ENCODE measurements around the gene EXOC3. TPM values are rescaled to one million over a fixed set of nuclear protein-coding genes. Genes with fewer than 3 reads are reported as not detected.

Gene EXOC3
- total RNA-seq, 1 experiment from 2014 or later = 155 TPM

DNA sequence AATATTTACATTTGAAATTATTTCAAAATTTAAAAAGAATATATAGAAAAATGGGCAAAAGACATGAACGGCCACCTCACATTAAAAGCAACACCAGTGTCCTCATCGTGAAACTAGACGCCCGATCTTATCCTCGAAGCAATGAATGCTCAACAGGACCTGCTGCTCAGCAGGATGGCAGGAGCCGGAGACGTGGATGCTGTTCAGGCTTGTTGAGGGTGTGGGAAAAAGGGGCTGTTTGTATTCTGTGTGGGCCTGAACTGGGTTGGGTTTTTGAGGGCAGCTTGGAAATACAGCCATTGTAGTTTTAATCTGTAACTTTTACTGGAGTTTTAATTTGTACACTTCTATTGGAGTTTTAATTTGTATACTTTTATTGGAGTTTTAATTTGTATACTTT lies 20.3 kb downstream of the EXOC3 start:
- TF ChIP-seq EZH2 (IDR thresholded peaks at IDR 0.05; ENCODE audit: low read depth) = no peak
- TF ChIP-seq, protein P1, sequence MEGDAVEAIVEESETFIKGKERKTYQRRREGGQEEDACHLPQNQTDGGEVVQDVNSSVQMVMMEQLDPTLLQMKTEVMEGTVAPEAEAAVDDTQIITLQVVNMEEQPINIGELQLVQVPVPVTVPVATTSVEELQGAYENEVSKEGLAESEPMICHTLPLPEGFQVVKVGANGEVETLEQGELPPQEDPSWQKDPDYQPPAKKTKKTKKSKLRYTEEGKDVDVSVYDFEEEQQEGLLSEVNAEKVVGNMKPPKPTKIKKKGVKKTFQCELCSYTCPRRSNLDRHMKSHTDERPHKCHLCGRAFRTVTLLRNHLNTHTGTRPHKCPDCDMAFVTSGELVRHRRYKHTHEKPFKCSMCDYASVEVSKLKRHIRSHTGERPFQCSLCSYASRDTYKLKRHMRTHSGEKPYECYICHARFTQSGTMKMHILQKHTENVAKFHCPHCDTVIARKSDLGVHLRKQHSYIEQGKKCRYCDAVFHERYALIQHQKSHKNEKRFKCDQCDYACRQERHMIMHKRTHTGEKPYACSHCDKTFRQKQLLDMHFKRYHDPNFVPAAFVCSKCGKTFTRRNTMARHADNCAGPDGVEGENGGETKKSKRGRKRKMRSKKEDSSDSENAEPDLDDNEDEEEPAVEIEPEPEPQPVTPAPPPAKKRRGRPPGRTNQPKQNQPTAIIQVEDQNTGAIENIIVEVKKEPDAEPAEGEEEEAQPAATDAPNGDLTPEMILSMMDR (conservative IDR thresholded peaks at IDR 0.05) = no peak
- Histone ChIP-seq H3K4me1 (replicated peaks; ENCODE audit: insufficient read depth) (peaks cover 13% of the 10 kb centered on the region), H3K9me3 (ENCODE audit: insufficient read depth, low read depth) (no peaks in the 10 kb centered on the region), H3K9me2 (ENCODE audit: insufficient read depth) (no peaks in the 10 kb centered on the region), H3K79me2 (ENCODE audit: low read depth) (peaks cover 18% of the 10 kb centered on the region), H2AFZ (no peak overlapping the region), H4K20me1 (ENCODE audit: insufficient read depth) (peaks cover 3% of the 10 kb centered on the region), H3K27me3 (ENCODE audit: insufficient read depth, low read depth) (no peaks in the 10 kb centered on the region), H3K36me3 (ENCODE audit: low read depth) (peaks cover 31% of the 10 kb centered on the region), H3K27ac (no peak overlapping the region), H3F3A (ENCODE audit: insufficient read depth, low read depth) (peaks cover 22% of the 10 kb centered on the region), H3K4me3 (no peak overlapping the region), H3K4me2 (no peak overlapping the region)
- DNase-seq = no peak
- ChIA-PET CTCF (no interaction called here), POLR2A (ENCODE audit: unreplicated experiment) (no interaction called here)
- BruUV-seq (replicated peaks) = no TSS peak
- intact Hi-C loops (cut with micrococcal nuclease; ENCODE audit: unreplicated experiment) = no loop called here

DNA sequence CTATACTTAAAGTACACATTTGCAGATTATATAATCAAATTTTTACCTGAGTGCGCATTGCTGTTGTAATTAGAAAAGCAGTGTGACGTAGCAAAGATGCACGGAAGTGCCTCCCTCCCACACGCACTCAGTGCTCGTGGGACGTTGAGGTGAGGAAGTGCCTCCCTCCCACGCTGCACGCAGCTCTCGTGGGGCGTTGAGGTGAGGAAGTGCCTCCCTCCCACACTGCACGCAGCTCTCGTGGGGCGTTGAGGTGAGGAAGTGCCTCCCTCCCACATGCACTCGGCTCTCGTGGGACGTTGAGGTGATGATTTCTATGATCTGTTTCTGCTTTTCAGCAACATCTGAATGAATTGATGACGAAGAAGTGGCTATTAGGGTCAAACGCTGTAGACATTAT lies 21.0 kb downstream of the EXOC3 start:
- Histone ChIP-seq H3F3A (ENCODE audit: insufficient read depth, low read depth) (peaks cover 19% of the 10 kb centered on the region; the same call in 1 of the 2 replicates), H3K4me2 (no peak overlapping the region), H3K79me2 (ENCODE audit: low read depth) (peaks cover 16% of the 10 kb centered on the region), H4K20me1 (ENCODE audit: insufficient read depth) (no peaks in the 10 kb centered on the region), H3K27ac (no peak overlapping the region), H3K9me3 (ENCODE audit: insufficient read depth, low read depth) (no peaks in the 10 kb centered on the region), H3K4me3 (no peak overlapping the region), H3K36me3 (ENCODE audit: low read depth) (peaks cover 30% of the 10 kb centered on the region), H3K27me3 (ENCODE audit: insufficient read depth, low read depth) (no peaks in the 10 kb centered on the region), H3K9me2 (ENCODE audit: insufficient read depth) (no peaks in the 10 kb centered on the region), H3K4me1 (replicated peaks; ENCODE audit: insufficient read depth) (peaks cover 9% of the 10 kb centered on the region), H2AFZ (no peak overlapping the region)
- no peak for DNase-seq
- intact Hi-C loops (cut with micrococcal nuclease; ENCODE audit: unreplicated experiment) = no loop called here
- CTCF ChIA-PET = no interaction called here
- POLR2A ChIA-PET (ENCODE audit: unreplicated experiment) = no interaction called here
- TF ChIP-seq, protein P1 (conservative IDR thresholded peaks at IDR 0.05) = no peak
- no peak for TF ChIP-seq EZH2 (IDR thresholded peaks at IDR 0.05; ENCODE audit: low read depth)
- no TSS peak for BruUV-seq (replicated peaks)

DNA sequence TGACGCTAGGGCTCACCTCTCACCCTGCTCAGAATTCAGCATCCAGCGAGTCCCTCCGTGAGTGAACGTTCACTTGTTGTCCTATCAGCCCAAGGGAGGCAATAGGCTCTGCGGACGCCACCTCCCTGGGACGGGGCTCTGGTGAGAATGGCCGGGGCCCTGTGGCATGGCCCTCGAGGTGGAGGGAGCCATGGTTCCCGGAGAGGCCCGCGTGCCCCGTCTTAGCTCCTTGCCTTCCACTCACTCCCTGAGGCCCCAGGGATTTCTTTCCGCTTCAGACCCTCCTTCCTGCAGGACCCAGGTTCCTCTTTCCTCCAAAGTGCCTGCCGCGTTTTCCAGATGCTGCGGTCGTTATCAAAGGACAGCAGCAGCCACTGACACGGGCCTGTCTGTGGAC lies 21.5 kb downstream of the EXOC3 start:
- Histone ChIP-seq H3F3A (ENCODE audit: insufficient read depth, low read depth) (peaks cover 15% of the 10 kb centered on the region; the same call in 1 of the 2 replicates), H3K79me2 (ENCODE audit: low read depth) (peaks cover 15% of the 10 kb centered on the region), H3K36me3 (ENCODE audit: low read depth) (peaks cover 27% of the 10 kb centered on the region), H3K9me2 (ENCODE audit: insufficient read depth) (no peaks in the 10 kb centered on the region), H3K9me3 (ENCODE audit: insufficient read depth, low read depth) (no peaks in the 10 kb centered on the region), H3K27me3 (ENCODE audit: insufficient read depth, low read depth) (no peaks in the 10 kb centered on the region), H3K4me3 (no peak overlapping the region), H3K4me1 (replicated peaks; ENCODE audit: insufficient read depth) (peaks cover 4% of the 10 kb centered on the region), H4K20me1 (ENCODE audit: insufficient read depth) (no peaks in the 10 kb centered on the region), H3K27ac (no peak overlapping the region), H3K4me2 (no peak overlapping the region), H2AFZ (no peak overlapping the region)
- intact Hi-C loops (cut with micrococcal nuclease; ENCODE audit: unreplicated experiment) = no loop called here
- CTCF ChIA-PET = no interaction called here
- POLR2A ChIA-PET (ENCODE audit: unreplicated experiment) = no interaction called here
- TF ChIP-seq, protein P1 (conservative IDR thresholded peaks at IDR 0.05) = no peak
- no peak for TF ChIP-seq EZH2 (IDR thresholded peaks at IDR 0.05; ENCODE audit: low read depth)
- no TSS peak for BruUV-seq (replicated peaks)
- DNase-seq = no peak

All from PC-9 (cell line).